GM12878 (cell line): ENCODE data around the gene YPEL3. TPM values are rescaled to one million over a fixed set of nuclear protein-coding genes. Genes with fewer than 3 reads are reported as not detected.
A peak's percentile ranks its signal among the peaks of the same experiment; 100 is the strongest.

Experiments
- ATF2 ChIP-seq: IDR thresholded peaks from 2 replicates; pipeline ENCODE4 v1.6.1; 2012; ENCODE audit warnings: low read length, inconsistent platforms
- PRDM15 ChIP-seq: fragments of 450-650 bp; formaldehyde crosslinking; IDR thresholded peaks from 2 replicates; pipeline ENCODE4 v1.4.0; 2020; ENCODE audit warnings: mild to moderate bottlenecking, moderate library complexity
- polyA plus RNA-seq, 11 experiments: library from polyadenylated mRNA; depleted of rRNA in 4 of 11; unstranded in 6 of 11; stranded (reverse) in 5 of 11; fragments of >200 nt; fragmentation: Nextera tagmentation in 4 of 11; fragmentation: Illumina TruSeq in 1 of 11; extraction: Ambion mirVana in 4 of 11; extraction: Trizol in 1 of 11; gene quantifications; 1 replicate in 1 of 11; 2 replicates in 10 of 11; pipeline versions ENCODE4 v1.2.1 to v1.2.3, GENCODE V29; 2011 to 2016; ENCODE audit warnings: inconsistent platforms in 2 of 11, missing spikeins in 2 of 11, low read depth in 1 of 11
- total RNA-seq, 4 experiments: library from RNA; depleted of rRNA in 3 of 4; stranded (reverse); fragments of >200 nt in 3 of 4; fragmentation: Illumina TruSeq in 1 of 4; extraction: Trizol in 1 of 4; gene quantifications; 2 replicates each; pipeline versions ENCODE4 v1.2.1 to v1.2.3, GENCODE V29; 2013 to 2021

YPEL3 gene
- total and polyA plus RNA-seq, 10 of the 15 experiments (the other 5 are each of a cell fraction or from before 2014, with no cell fraction given): 1.3 to 22.0 (median 12.1) TPM

- no peak for TF ChIP-seq ATF2
- 0 out of 2 replicates have a peak, but pooled peaks have one; percentile 59 for TF ChIP-seq PRDM15
These were observed 3.5 kb downstream of the YPEL3 start (continued) for GRCh38 chr16:30092373-30093010.
